Activated CD4-positive, alpha-beta T cell treated with anti-CD3 and anti-CD28 coated beads for 4 hours (primary cell): Measurements from ENCODE around the gene SIL1.
"Not testable (repeated sequence)": the region's sequence is repeated elsewhere in the genome, so short reads cannot be mapped to it uniquely, and the experiment has no call there.

Experiments used
- DNase-seq, 2 donors: peaks; one replicate each; pipeline ENCODE4 v3.0.0-alpha.2; 2020

Gene SIL1

GRCh38 chr5:139199321-139199720, 1.2 kb upstream of the SIL1 start:
- no peak for DNase-seq

GRCh38 chr5:139196296-139196956, 1.7 kb downstream of the SIL1 start:
- DNase-seq, result no peak

GRCh38 chr5:139194486-139194885, 3.7 kb downstream of the SIL1 start:
- DNase-seq, result no peak

- DNase-seq, result no peak
These were observed 4.2 kb downstream of the SIL1 start for GRCh38 chr5:139193928-139194327.

GRCh38 chr5:139192906-139193305, 5.3 kb downstream of the SIL1 start:
- DNase-seq, result not testable (repeated sequence)

GRCh38 chr5:139191954-139192353, 6.2 kb downstream of the SIL1 start:
- DNase-seq, result not testable (repeated sequence)

GRCh38 chr5:139190125-139190524, 8.0 kb downstream of the SIL1 start:
- DNase-seq, result no peak

GRCh38 chr5:139188558-139189270, 9.5 kb downstream of the SIL1 start:
- DNase-seq, result no peak

GRCh38 chr5:139186752-139187326, 11.3 kb downstream of the SIL1 start:
- no peak for DNase-seq

GRCh38 chr5:139186261-139186660, 11.9 kb downstream of the SIL1 start:
- no peak for DNase-seq

GRCh38 chr5:139185589-139185988, 12.6 kb downstream of the SIL1 start:
- DNase-seq, result no peak

- DNase-seq, result no peak
These were observed 14.7 kb downstream of the SIL1 start for GRCh38 chr5:139183502-139183901.

- DNase-seq, result no peak
These were observed 15.5 kb downstream of the SIL1 start for GRCh38 chr5:139182528-139183296.

GRCh38 chr5:139181835-139182452, 16.2 kb downstream of the SIL1 start:
- DNase-seq, result no peak

GRCh38 chr5:139181322-139181730, 16.8 kb downstream of the SIL1 start:
- no peak for DNase-seq

- DNase-seq, result no peak
These were observed 17.3 kb downstream of the SIL1 start for GRCh38 chr5:139180850-139181249.

- DNase-seq, result not testable (repeated sequence)
These were observed 18.2 kb downstream of the SIL1 start for GRCh38 chr5:139179778-139180513.

- DNase-seq, result no peak
These were observed 19.2 kb downstream of the SIL1 start for GRCh38 chr5:139178935-139179334.

- DNase-seq, result no peak
These were observed 19.6 kb downstream of the SIL1 start for GRCh38 chr5:139178589-139178917.

GRCh38 chr5:139177809-139178588, 20.2 kb downstream of the SIL1 start:
- no peak for DNase-seq

GRCh38 chr5:139177281-139177680, 20.9 kb downstream of the SIL1 start:
- DNase-seq, result not testable (repeated sequence)

GRCh38 chr5:139174382-139174781, 23.8 kb downstream of the SIL1 start:
- not testable (repeated sequence) for DNase-seq
